Suppressor macrophage treated with lipopolysaccharide for 4 hours (primary cell): ENCODE data around the gene SHFL.

Source experiments
- DNase-seq: peaks from one replicate; pipeline ENCODE4 v3.0.0-alpha.2; 2020

The SHFL gene

DNA sequence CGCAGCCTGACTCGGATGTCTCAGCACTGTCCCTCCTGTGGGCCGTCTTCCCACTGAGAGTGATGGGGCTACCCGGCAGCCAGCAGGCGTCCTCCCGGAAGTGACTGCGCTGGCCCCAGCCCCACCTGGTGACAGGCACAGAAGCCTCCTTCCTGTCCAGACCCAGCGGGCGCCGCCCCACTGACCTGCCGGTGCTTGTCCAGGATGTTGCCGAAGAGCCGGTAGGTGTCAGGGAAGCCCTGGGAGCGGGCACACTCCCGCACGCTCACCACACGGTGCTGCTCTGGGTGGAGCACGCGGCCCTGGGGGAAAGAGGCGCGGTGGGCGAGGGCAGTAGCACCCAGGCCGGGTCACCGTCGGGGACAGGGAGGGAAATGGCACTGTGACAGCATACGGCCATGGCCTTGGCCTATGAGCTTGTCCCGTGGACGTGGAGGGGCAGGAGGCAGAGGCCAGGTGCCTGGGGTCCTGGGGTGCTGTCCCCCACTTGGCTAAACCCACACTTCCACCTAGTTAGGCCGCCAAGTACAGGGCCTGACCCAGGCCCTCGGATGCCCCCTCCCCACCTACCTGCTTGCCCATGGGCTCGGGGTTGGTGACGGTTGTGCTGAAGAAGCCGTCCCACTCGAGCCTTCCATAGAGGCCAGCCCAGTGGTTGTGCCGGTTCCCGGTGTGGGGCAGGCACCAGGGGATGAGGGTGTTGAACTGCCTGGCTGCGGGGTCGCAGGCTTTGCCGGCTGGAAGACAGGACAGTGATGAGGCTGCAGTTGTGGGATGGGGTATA is 49.6 kb downstream of the SHFL start:
- DNase-seq: no peak

DNA sequence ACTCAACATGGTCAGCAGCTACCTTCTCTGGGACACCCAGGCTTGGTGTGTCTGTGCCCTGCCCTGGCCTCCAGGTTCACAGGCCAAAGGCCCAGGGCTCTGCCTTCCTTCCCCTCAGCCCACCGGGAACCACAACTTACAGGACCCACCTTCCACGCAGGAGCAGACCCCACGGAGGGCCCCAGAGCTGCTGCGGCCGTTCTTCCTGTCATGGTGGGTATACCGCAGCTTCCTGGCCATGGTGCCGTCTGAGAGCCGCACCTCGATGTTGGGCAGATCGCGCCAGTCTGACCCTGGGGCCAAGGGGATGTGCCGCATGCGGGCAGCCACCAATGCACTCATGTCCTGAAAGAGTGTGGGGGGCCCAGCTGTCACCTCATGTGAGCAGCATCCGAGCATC is 50.8 kb downstream of the SHFL start:
- DNase-seq: no peak

DNA sequence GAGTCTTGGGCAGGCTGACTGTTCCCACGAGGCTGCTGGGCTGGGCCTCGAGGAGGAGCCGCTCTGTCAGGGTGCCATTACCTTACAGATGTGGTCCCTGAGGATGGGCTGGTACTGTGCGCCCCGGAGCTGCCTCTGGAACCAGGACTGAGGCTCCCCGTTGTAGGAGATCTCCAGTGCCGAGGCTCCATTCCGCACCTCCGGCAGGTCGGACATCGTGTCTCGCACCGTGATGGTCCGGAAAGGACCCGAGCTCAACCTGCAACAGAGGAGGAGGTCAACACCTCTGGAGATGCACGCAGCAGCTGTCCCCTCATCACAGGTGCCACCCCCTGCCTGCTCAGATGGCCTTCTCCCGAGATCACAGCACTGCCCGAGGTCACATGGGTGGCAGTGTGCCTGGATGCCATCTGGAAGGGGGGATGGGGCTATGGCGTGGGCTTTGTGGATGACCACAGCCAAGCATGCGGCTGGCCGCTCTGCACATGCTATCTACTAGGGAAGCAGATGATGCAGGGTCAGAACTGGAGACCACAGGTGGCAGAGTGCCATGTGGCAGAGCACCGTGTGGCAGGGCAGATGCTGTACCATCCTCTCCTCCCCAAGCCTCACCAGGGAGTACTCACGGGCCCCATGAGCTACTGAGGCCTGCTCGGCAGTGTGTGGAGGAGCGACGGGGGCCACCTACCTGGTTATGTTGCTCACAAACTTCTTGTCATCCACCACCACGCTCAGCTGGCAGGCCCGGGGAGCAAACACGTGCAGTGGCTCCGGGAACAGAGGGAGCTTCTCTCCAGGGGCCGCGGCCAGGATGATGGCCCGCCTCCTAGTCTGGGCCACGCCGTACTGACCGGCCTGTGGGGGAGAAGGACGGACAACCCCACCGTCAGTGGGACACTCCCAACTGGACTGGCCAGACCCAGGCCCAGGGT is 51.9 kb downstream of the SHFL start:
- DNase-seq: no peak

DNA sequence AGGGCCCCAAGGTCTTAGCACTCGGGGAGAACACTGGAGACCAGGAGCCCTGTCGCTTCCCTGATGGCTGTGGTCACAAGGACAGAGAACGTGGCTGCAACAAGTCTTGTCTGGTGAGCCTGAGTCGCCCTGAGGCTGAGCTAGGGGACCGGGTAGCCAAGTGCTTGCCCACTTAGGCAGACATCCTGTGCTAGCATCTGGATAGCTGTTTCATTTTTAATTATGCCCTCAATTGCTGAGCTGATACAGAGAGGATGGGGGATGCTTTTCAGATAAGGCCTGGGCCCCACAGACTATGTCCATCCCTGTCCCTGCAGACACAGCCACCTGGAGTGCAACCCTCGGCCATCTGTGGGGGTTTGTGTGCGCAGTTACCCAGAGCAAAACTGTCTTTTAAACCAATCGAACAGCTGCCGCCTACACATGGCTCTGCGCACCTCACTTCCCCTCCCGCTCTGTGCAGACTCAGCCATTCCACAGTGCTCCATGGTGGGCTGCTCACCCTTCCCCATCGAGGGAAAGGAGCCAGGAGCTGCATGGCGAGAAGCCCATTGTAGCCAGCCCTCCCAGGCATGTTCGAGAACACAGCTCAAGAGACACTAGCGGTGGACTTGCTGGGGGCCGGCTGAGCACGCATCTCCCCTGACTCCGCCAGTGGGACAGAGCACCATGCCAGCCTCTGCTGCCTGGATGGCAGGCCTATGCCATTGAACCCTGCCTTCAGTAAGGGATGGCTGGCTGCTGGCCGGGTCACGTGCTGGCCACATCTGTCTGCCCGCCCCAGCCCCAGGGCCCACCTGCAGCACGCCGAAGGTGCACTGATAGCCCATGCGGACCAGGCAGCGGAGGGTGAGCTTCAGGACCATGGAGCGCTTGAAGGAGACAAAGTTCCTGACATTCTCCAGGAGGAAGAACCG is 53.0 kb downstream of the SHFL start:
- DNase-seq: no peak

DNA sequence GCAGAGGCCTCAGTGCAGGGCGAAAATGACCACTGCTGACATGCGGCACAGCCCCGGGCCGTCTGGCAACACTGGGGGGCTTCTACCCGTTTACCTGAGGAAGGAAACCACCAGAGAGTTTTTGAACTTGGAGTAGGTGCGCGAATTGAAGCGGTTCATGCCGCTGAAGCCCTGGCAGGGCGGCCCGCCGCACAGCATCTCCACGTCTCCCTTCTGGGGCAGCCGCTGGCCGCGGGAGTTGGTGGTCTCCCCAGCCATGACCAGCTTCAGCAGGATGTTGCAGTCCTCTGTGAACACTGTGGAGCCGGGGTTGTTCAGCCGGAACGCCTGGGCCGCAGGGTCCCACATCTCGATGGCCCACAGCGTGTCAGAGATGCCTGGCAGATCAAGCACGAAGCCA is 53.8 kb downstream of the SHFL start:
- no peak for DNase-seq

DNA sequence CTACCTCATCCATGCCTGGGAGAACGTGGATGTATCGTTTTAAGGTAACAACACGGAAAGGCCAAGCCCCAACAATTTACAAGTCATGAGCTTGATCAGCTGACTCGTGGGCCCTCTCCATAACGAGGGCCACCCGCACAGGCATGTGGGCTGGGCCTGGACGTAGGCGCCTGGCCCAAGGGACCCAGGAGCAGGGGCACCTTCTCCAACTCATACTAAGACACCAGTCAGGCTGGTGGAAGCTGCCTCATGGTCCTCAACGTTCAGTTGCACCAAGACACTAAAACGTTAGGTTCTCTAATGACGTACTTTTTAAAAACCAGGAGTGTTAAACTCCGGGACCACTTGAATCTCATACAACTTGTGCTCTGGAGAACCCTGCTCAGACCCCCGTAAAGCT is 55.4 kb downstream of the SHFL start:
- DNase-seq: no peak

DNA sequence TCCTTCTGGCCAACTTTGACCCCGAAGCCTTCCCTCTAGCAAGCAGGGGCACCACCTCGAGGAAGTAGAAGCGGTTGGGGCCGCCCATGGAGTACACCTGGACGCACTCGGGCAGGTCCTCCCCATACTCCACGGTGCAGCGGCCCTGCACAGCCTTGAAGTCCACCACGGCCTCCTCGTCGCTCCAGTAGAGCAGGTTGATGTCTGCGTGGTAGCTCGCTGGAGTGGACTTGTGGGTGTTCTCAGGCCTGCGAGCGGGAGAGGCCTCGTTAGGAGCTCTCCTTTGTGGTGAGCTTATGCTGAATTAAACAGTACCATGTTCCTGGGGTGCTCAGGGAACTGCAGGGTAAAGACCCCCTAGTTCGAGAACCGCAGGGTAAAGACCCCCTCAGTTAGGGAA is 55.9 kb downstream of the SHFL start:
- no peak for DNase-seq
